GM19455 (cell line): Measurements from ENCODE around the gene AUTS2.
"Not testable (repeated sequence)": the region's sequence is repeated elsewhere in the genome, so short reads cannot be mapped to it uniquely, and the experiment has no call there.

ENCODE experiments used
- ATAC-seq: cut with Tn5 transposase; IDR thresholded peaks from one replicate; pipeline ENCODE4 v1.9.1; 2021; ENCODE audit not compliant: unreplicated experiment

Gene AUTS2

GRCh38 chr7:69782917-69783684 is 184.8 kb downstream of the AUTS2 start:
- ATAC-seq = no peak

GRCh38 chr7:69786130-69786529 is 187.9 kb downstream of the AUTS2 start:
- not testable (repeated sequence) for ATAC-seq

- no peak for ATAC-seq
Measured at GRCh38 chr7:69786730-69787395, 188.6 kb downstream of the AUTS2 start.

- no peak for ATAC-seq
Measured at GRCh38 chr7:69787736-69788431, 189.6 kb downstream of the AUTS2 start.

GRCh38 chr7:69789563-69789962 is 191.3 kb downstream of the AUTS2 start:
- no peak for ATAC-seq

- ATAC-seq = no peak
Measured at GRCh38 chr7:69790977-69791724, 192.9 kb downstream of the AUTS2 start.

GRCh38 chr7:69791739-69792138 is 193.5 kb downstream of the AUTS2 start:
- no peak for ATAC-seq

GRCh38 chr7:69795932-69796331 is 197.7 kb downstream of the AUTS2 start:
- ATAC-seq = no peak

GRCh38 chr7:69796416-69796815 is 198.1 kb downstream of the AUTS2 start:
- no peak for ATAC-seq

- no peak for ATAC-seq
Measured at GRCh38 chr7:69799048-69799697, 200.9 kb downstream of the AUTS2 start.

- no peak for ATAC-seq
Measured at GRCh38 chr7:69799990-69800389, 201.7 kb downstream of the AUTS2 start.

- no peak for ATAC-seq
Measured at GRCh38 chr7:69800495-69800894, 202.2 kb downstream of the AUTS2 start.

- no peak for ATAC-seq
Measured at GRCh38 chr7:69801729-69802682, 203.7 kb downstream of the AUTS2 start.

GRCh38 chr7:69803699-69804516 is 205.6 kb downstream of the AUTS2 start:
- peak; percentile 93 for ATAC-seq

GRCh38 chr7:69804962-69805361 is 206.7 kb downstream of the AUTS2 start:
- no peak for ATAC-seq

GRCh38 chr7:69808391-69808790 is 210.1 kb downstream of the AUTS2 start:
- ATAC-seq = no peak

- ATAC-seq = no peak
Measured at GRCh38 chr7:69811476-69812308, 213.4 kb downstream of the AUTS2 start.

GRCh38 chr7:69812756-69813155 is 214.5 kb downstream of the AUTS2 start:
- ATAC-seq = no peak
